Suppressor macrophage treated with lipopolysaccharide for 1 hour (primary cell): ENCODE measurements around the gene SLC6A18.
"Not testable (repeated sequence)": the region's sequence is repeated elsewhere in the genome, so short reads cannot be mapped to it uniquely, and the experiment has no call there.

ENCODE experiments used
- DNase-seq, 3 donors: peaks; one replicate each; pipeline ENCODE4 v3.0.0-alpha.2; 2020 to 2022

Gene SLC6A18

GRCh38 chr5:1279443-1280151 lies 54.4 kb downstream of the SLC6A18 start:
- no peak for DNase-seq

GRCh38 chr5:1280177-1281037 lies 55.2 kb downstream of the SLC6A18 start:
- no peak for DNase-seq

DNA sequence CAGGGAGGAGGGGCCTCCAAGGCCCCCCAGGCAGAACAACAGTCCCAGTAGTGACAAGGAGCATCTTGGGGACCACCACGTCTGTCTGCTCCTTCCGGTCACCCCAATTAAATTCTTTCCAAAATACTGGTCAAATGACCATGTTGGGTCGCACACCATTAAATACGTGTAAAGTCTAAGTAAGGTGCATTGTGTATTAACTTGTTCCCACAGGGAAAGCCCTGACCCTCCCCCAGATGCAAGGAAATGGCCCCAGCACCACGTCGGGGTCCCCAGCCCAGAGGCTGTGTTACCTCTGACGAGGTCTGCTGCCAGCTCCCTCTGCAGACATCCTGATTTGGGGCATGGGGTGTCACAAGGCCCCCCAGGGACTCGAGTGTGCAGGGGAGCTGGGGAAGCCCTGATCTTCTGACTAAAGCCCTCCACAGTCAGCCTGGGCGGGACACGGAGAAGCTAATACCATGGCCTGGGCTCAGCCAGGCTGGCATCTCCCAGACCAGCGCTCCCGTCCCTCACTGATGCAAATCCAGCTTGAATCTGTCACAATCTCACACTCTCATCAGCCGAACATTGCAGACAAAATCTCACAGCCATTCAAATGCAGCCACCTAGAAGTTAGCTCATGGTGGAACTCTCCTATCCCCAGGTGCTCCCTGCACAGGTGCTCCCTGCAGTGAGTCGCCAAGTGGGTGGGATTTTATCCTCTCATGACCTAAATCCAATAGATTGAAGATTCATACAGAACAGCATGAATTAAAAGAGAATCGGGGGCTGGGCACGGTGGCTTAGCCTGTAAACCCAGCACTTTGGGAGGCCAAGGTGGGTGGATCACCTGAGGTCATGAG lies 56.1 kb downstream of the SLC6A18 start:
- no peak for DNase-seq

- no peak for DNase-seq
Measured at GRCh38 chr5:1282131-1282992, 57.2 kb downstream of the SLC6A18 start.

GRCh38 chr5:1282993-1283728 lies 58.0 kb downstream of the SLC6A18 start:
- DNase-seq, result not testable (repeated sequence)

GRCh38 chr5:1283729-1284041 lies 58.5 kb downstream of the SLC6A18 start:
- DNase-seq, result not testable (repeated sequence)

GRCh38 chr5:1284336-1284970 lies 59.3 kb downstream of the SLC6A18 start:
- DNase-seq, result not testable (repeated sequence)

GRCh38 chr5:1285141-1285540 lies 60.0 kb downstream of the SLC6A18 start:
- DNase-seq, result no peak

DNA sequence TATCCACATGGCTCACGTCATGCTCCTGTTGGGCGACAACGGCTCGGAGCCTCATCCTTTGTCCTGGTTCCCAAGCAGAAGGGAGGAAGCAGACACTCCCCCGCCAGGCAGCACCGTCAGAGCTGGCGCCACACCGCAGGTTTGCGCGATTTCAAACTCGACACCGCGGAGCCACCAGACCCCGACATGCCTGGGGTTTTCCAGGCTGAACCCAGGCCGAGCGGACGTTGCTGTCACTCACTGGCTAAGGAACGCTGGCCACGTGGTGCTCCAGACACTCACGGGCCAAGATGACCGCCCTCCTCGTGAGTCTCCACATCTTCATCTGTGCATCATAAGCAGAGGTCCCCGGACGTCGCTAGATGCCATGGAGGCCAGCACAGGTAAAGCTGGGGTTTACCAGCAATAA lies 60.7 kb downstream of the SLC6A18 start:
- no peak for DNase-seq

DNA sequence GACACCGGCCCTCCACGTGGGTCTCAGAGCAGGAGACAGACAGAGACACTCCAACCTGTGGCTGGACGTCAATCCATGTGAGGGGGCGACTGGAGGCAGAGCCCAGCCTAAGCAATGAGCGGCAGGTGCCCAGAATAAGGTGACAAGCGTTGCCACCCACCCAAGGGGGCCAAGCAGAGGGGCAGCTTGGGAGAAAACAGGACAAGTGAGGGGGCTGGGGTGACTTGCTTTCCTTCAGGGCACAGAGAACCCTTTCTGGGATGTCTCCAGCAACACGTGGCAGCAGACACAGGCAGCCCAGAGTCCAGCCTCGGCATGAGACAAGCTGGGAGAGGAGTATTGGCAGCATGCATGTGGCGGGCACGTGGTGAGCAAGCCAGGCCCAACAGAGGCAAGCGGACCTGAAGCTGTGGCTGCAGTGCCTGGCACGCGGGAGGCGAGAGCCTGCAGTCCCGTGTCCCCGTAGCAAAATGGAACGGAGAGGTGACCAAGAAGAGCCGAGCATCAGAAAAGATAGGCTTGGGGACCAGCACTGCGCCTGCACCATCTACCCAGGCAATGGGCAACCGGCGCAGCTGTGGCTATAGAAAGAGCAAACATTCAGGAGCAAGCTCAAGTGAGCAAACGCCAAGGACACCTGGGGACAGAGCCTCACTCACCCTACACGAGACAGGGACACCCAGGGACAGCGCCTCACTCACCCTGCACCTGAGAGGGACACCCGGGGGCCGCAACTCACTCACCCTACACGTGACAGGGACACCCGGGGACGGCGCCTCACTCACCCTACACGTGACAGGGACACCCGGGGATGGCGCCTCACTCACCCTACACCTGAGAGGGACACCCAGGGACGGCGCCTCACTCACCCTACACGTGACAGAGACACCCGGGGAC lies 63.5 kb downstream of the SLC6A18 start:
- no peak for DNase-seq

DNA sequence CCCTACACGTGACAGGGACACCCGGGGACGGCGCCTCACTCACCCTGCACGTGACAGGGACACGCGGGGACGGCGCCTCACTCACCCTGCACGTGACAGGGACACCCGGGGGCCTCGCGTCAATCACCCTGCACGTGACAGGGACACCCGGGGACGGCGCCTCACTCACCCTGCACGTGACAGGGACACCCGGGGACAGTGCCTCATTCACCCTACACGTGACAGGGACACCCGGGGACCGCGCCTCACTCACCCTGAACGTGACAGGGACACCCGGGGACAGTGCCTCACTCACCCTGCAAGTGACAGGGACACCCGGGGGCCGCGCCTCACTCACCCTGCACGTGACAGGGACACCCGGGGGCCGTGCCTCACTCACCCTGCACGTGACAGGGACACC lies 64.4 kb downstream of the SLC6A18 start:
- DNase-seq, result not testable (repeated sequence)

GRCh38 chr5:1290956-1291355 lies 65.8 kb downstream of the SLC6A18 start:
- not testable (repeated sequence) for DNase-seq

DNA sequence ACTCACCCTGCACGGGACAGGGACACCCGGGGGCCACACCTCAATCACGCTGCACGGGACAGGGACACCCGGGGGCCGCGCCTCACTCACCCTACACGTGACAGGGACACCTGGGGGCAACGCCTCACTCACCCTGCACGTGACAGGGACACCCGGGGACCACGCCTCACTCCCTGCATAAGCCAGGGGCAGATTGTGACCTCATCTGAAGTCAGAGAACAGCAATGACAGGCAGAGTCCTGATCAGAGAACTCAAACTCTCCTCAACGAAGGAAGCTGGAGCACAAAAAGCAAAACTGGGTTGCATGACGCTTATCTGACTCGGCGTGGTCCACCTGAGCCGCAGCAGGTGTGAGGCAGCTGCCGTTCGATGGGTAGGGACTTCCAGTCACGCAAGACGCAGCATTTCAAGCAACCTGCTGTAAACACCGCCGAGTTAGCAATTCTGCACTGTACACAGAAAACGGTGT lies 66.5 kb downstream of the SLC6A18 start:
- DNase-seq, result no peak

- DNase-seq, result no peak
Measured at GRCh38 chr5:1292139-1292538, 67.0 kb downstream of the SLC6A18 start.

DNA sequence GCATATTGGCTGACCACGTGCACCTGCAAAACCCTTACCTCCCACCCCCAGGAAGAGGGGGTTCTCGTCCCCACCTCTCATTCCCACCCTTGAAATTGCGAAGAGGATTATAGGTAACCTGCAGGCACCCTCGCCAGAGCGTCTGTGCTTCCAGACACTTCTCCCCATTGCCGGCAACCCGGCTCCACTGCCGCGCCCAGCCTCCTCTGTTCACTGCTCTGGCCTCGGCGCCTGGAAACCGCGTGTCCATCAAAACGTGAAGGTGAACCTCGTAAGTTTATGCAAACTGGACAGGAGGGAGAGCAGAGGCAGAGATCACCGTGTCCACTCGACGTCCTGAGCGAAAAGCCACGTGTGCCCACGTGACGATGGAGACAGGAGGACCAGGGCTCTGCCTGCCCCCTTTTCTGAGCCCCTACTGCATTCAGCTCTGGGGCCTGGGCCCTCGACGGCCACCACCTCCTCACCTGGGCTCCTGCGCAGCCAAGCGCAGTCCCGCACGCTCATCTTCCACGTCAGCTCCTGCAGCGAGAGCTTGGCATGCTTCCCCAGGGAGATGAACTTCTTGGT lies 67.8 kb downstream of the SLC6A18 start:
- DNase-seq, result no peak

DNA sequence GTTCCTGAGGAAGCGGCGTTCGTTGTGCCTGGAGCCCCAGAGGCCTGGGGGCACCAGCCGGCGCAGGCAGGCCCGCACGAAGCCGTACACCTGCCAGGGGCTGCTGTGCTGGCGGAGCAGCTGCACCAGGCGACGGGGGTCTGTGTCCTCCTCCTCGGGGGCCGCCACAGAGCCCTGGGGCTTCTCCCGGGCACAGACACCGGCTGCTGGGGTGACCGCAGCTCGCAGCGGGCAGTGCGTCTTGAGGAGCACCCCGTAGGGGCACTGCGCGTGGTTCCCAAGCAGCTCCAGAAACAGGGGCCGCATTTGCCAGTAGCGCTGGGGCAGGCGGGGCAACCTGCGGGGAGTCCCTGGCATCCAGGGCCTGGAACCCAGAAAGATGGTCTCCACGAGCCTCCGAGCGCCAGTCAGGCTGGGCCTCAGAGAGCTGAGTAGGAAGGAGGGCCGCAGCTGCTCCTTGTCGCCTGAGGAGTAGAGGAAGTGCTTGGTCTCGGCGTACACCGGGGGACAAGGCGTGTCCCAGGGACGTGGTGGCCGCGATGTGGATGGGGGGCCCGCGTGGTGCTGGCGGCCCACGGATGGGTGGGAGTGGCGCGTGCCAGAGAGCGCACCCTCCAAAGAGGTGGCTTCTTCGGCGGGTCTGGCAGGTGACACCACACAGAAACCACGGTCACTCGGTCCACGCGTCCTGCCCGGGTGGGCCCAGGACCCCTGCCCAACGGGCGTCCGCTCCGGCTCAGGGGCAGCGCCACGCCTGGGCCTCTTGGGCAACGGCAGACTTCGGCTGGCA lies 68.4 kb downstream of the SLC6A18 start:
- DNase-seq, result no peak

DNA sequence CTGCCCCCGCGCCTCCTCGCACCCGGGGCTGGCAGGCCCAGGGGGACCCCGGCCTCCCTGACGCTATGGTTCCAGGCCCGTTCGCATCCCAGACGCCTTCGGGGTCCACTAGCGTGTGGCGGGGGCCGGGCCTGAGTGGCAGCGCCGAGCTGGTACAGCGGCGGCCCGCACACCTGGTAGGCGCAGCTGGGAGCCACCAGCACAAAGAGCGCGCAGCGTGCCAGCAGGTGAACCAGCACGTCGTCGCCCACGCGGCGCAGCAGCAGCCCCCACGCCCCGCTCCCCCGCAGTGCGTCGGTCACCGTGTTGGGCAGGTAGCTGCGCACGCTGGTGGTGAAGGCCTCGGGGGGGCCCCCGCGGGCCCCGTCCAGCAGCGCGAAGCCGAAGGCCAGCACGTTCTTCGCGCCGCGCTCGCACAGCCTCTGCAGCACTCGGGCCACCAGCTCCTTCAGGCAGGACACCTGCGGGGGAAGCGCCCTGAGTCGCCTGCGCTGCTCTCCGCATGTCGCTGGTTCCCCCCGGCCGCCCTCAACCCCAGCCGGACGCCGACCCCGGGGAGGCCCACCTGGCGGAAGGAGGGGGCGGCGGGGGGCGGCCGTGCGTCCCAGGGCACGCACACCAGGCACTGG lies 69.1 kb downstream of the SLC6A18 start:
- no peak for DNase-seq
